Right lobe of liver (tissue), 4 donors: ENCODE data around the gene SPEF1.

Experiments
- CTCF ChIP-seq, 4 donors: fragments of 200-600 bp in 3 of 4; fragments of 450-650 bp in 1 of 4; IDR thresholded peaks; one replicate each; pipeline versions ENCODE4 v1.5.1 to v1.8.0; 2016 to 2022; ENCODE audit warnings: antibody characterized with exemption in 4 of 4, mild to moderate bottlenecking in 2 of 4
- POLR2A ChIP-seq: fragments of 450-650 bp; IDR thresholded peaks from one replicate; pipeline ENCODE4 v1.6.1; 2017; ENCODE audit warnings: antibody characterized with exemption, mild to moderate bottlenecking
- donor health status: DM: no; HTN: no; CAD: no.
- donor health status: DM: no; HTN: no; CAD: no.
- donor health status: DM: no; HTN: yes; CAD: no.

DNA sequence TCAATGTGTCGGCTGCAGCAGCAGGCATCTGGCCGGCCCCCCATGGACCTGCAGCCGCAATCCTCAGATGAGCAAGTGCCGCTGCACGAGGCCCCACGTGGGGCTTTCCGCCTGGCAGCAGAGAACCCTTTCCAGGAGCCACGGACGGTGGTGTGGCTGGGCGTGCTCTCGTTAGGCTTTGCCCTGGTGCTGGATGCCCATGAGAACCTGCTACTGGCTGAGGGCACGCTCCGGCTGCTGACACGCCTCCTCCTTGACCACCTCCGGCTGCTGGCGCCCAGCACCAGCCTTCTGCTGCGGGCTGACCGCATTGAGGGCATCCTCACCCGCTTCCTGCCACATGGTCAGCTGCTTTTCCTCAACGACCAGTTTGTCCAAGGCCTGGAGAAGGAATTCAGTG is 42.6 kb upstream of the SPEF1 start:
- TF ChIP-seq CTCF (IDR thresholded peaks at IDR 0.05), result no peak
- TF ChIP-seq POLR2A, result no peak
